HepG2 (cell line): ENCODE results near the gene ITSN2. TPM values are rescaled to one million over a fixed set of nuclear protein-coding genes. Genes with fewer than 3 reads are reported as not detected.

ENCODE experiments used
- ATAC-seq: fragments of 200-7000 bp; cut with Tn5 transposase; 3 replicates; pipeline ENCODE4 v1.9.1; 2020; ENCODE audit warnings: mild to moderate bottlenecking, moderate library complexity
- BruUV-seq: library from RNA; stranded (reverse); fragments of 400-500 nt; replicated peaks from 2 replicates; lab custom pipeline; 2021; lab: Mats Ljungman, UMichigan
- CTCF ChIA-PET: fragments of 300-600 bp; formaldehyde crosslinking; extraction: SDS; loops from one replicate; lab custom pipeline; 2021; ENCODE audit warnings: low total read pairs, inconsistent platforms, low intra/inter-chr PET ratio; lab: Yijun Ruan, JAX
- POLR2A ChIA-PET: fragments of 350-600 bp; sonication (Branson Sonifier 250); formaldehyde crosslinking; loops from one replicate; lab custom pipeline; 2020; ENCODE audit warnings: antibody characterized with exemption, inconsistent platforms; lab: Yijun Ruan, JAX
- DNase-seq: peaks from one replicate; pipeline ENCODE4 v3.0.0-alpha.2; 2015; ENCODE audit warnings: low spot score
- FAIRE-seq: peaks from 3 replicates; lab custom pipeline; 2011; peaks lifted over from hg19 to GRCh38; lab: Jason Lieb, UNC
- H2AFZ ChIP-seq: one replicate; pipeline ENCODE4 v1.6.1; 2011; ENCODE audit warnings: low read length, inconsistent platforms
- H3K27ac ChIP-seq: fragments of 300-600 bp; 3 replicates; pipeline ENCODE4 v1.8.0; 2011; ENCODE audit warnings: mixed run types, mild to moderate bottlenecking, mixed read lengths, low read length, inconsistent platforms; ENCODE audit not compliant: insufficient read depth; ENCODE audit errors: extremely low read length
- H3K27me3 ChIP-seq, 2 experiments: fragments of 200-600 bp in 1 of 2; 2 replicates in 1 of 2; 3 replicates in 1 of 2; pipeline versions ENCODE4 v1.6.0 to v1.8.0; 2011; ENCODE audit warnings: low read length in 2 of 2, mild to moderate bottlenecking in 2 of 2, moderate library complexity in 2 of 2, inconsistent platforms in 1 of 2; ENCODE audit not compliant: insufficient read depth in 2 of 2, control insufficient read depth in 1 of 2
- H3K36me3 ChIP-seq, 2 experiments: fragments of 200-600 bp in 1 of 2; replicated peaks in 1 of 2; 2 replicates in 1 of 2; 3 replicates in 1 of 2; pipeline versions ENCODE4 v1.5.1 to v1.8.0; 2011; ENCODE audit warnings: low read length in 2 of 2, inconsistent platforms in 1 of 2; ENCODE audit not compliant: insufficient read depth in 2 of 2, control insufficient read depth in 1 of 2
- H3K4me1 ChIP-seq: 2 replicates; pipeline ENCODE4 v1.5.1; 2012; ENCODE audit warnings: low read length, inconsistent platforms; ENCODE audit not compliant: insufficient read depth
- H3K4me2 ChIP-seq: 2 replicates; pipeline ENCODE4 v1.6.0; 2011; ENCODE audit warnings: low read depth, low read length, inconsistent platforms
- H3K4me3 ChIP-seq, 3 experiments: fragments of 200-600 bp in 1 of 3; sonication (generic), shearing (Covaris generic) in 1 of 3; replicated peaks in 1 of 3; 2 replicates each; pipeline ENCODE4 v1.5.1; 2011 to 2016; ENCODE audit warnings: low read length in 3 of 3, inconsistent platforms in 2 of 3, low read depth in 2 of 3, mild to moderate bottlenecking in 2 of 3, control low read depth in 1 of 3, mixed read lengths in 1 of 3; ENCODE audit not compliant: insufficient read depth in 1 of 3
- H3K79me2 ChIP-seq: one replicate; pipeline ENCODE4 v1.6.1; 2011; ENCODE audit warnings: low read length, inconsistent platforms; ENCODE audit not compliant: insufficient read depth
- H3K9ac ChIP-seq: 2 replicates; pipeline ENCODE4 v1.6.0; 2011; ENCODE audit warnings: mild to moderate bottlenecking, low read depth, low read length, inconsistent platforms; ENCODE audit not compliant: insufficient read depth
- H3K9me3 ChIP-seq: 2 replicates; pipeline ENCODE4 v1.5.1; 2012; ENCODE audit warnings: mild to moderate bottlenecking, low read length
- H4K20me1 ChIP-seq: 2 replicates; pipeline ENCODE4 v1.6.0; 2011; ENCODE audit warnings: inconsistent platforms, mild to moderate bottlenecking, low read length, moderate library complexity; ENCODE audit not compliant: insufficient read depth
- AKAP8 ChIP-seq: sonication (generic); formaldehyde crosslinking; IDR thresholded peaks from 2 replicates; pipeline ENCODE4 v1.5.1; 2020; ENCODE audit warnings: mild to moderate bottlenecking, missing genetic modification reagents
- ATM ChIP-seq: fragments of 450-650 bp; IDR thresholded peaks from 2 replicates; pipeline ENCODE4 v1.7.1; 2017; ENCODE audit warnings: mild to moderate bottlenecking, borderline replicate concordance
- CC2D1A ChIP-seq: sonication (generic); formaldehyde crosslinking; IDR thresholded peaks from 2 replicates; pipeline ENCODE4 v1.8.1; 2023; ENCODE audit warnings: mild to moderate bottlenecking, missing genetic modification reagents
- FOSL2 ChIP-seq: sonication (generic); formaldehyde crosslinking; IDR thresholded peaks from 2 replicates; pipeline ENCODE4 v1.4.0; 2020; ENCODE audit warnings: missing genetic modification reagents
- HDAC2 ChIP-seq: sonication (generic); formaldehyde crosslinking; IDR thresholded peaks from 2 replicates; pipeline ENCODE4 v1.4.0; 2020; ENCODE audit warnings: missing genetic modification reagents
- KLF12 ChIP-seq: sonication (generic); formaldehyde crosslinking; IDR thresholded peaks from 2 replicates; pipeline ENCODE4 v1.4.0; 2020; ENCODE audit warnings: missing genetic modification reagents, borderline replicate concordance
- MXD4 ChIP-seq: IDR thresholded peaks from 2 replicates; pipeline ENCODE4 v1.6.1; 2016; ENCODE audit warnings: mild to moderate bottlenecking, missing biosample characterization, missing genetic modification reagents
- NCOR1 ChIP-seq: fragments of 200-600 bp; sonication (generic); IDR thresholded peaks from 2 replicates; pipeline ENCODE4 v1.7.0; 2017; ENCODE audit warnings: antibody characterized with exemption, low read length, borderline replicate concordance
- THAP11 ChIP-seq: IDR thresholded peaks from 2 replicates; pipeline ENCODE4 v1.6.1; 2016; ENCODE audit warnings: missing biosample characterization, missing genetic modification reagents
- ZNF230 ChIP-seq: sonication (generic); formaldehyde crosslinking; IDR thresholded peaks from 2 replicates; pipeline ENCODE4 v1.4.0; 2020; ENCODE audit warnings: mild to moderate bottlenecking, missing genetic modification reagents
- ZNF607 ChIP-seq: sonication (generic); formaldehyde crosslinking; IDR thresholded peaks from 2 replicates; pipeline ENCODE4 v1.5.1; 2020; ENCODE audit warnings: missing genetic modification reagents, mild to moderate bottlenecking, borderline replicate concordance
- ZNF775 ChIP-seq: sonication (generic); formaldehyde crosslinking; IDR thresholded peaks from 2 replicates; pipeline ENCODE4 v1.4.0; 2020; ENCODE audit warnings: missing genetic modification reagents, mild to moderate bottlenecking, moderate library complexity, borderline replicate concordance
- ZSCAN22 ChIP-seq: sonication (generic); formaldehyde crosslinking; IDR thresholded peaks from 2 replicates; pipeline ENCODE4 v1.4.0; 2020; ENCODE audit warnings: mild to moderate bottlenecking, missing genetic modification reagents
- ZSCAN29 ChIP-seq: sonication (generic); formaldehyde crosslinking; conservative IDR thresholded peaks from 2 replicates; pipeline ENCODE4 v1.4.0; 2020; ENCODE audit warnings: mild to moderate bottlenecking, missing genetic modification reagents
- WGBS: methylation state at CpG from one replicate; pipeline ENCODE4 v1.1.6; 2017; ENCODE audit warnings: low lambda C conversion rate; 5-methylcytosine and 5-hydroxymethylcytosine counted together
- in situ Hi-C: cut with HindIII; loops from 2 replicates; pipeline ENCODE4 v1.10.0; 2017; ENCODE audit warnings: low pct_unique_long_range_greater_than_20kb; ENCODE audit not compliant: extremely low pct_ligation_motif_present
- intact Hi-C: fragments of 100-400 bp; cut with micrococcal nuclease; formaldehyde crosslinking; loops from one replicate; pipeline ENCODE4 v1.10.0; 2022; ENCODE audit not compliant: unreplicated experiment
- polyA plus RNA-seq, 8 experiments: library from polyadenylated mRNA; depleted of rRNA in 3 of 8; stranded (reverse) in 7 of 8; unstranded in 1 of 8; fragments of >200 nt; fragmentation: Illumina TruSeq in 4 of 8; extraction: Trizol in 4 of 8; gene quantifications; 2 replicates each; pipeline versions ENCODE4 v1.2.1 to v1.2.3, GENCODE V29; 2011 to 2016; ENCODE audit warnings: low read depth in 4 of 8, missing spikeins in 1 of 8, mixed read lengths in 1 of 8; ENCODE audit not compliant: insufficient read depth in 1 of 8
- total RNA-seq, 5 experiments: library from RNA; depleted of rRNA; stranded (reverse); fragments of >200 nt; fragmentation: Illumina TruSeq; extraction: Trizol; gene quantifications; 2 replicates each; pipeline ENCODE4 v1.2.3, GENCODE V29; 2016; ENCODE audit warnings: low read depth in 1 of 5
- TF ChIP-seq, protein P1 (sequence below): sonication (generic); formaldehyde crosslinking; IDR thresholded peaks from 2 replicates; pipeline ENCODE4 v1.8.0; 2022; ENCODE audit warnings: missing genetic modification reagents, low read depth, mild to moderate bottlenecking, borderline replicate concordance
- TF ChIP-seq, protein P2 (sequence below): IDR thresholded peaks from 2 replicates; pipeline ENCODE4 v1.6.1; 2016; ENCODE audit warnings: missing genetic modification reagents, missing compliant biosample characterization
- TF ChIP-seq, protein P3 (sequence below): sonication (generic); formaldehyde crosslinking; IDR thresholded peaks from 2 replicates; pipeline ENCODE4 v1.4.0; 2020; ENCODE audit warnings: missing genetic modification reagents

Gene ITSN2
- total and polyA plus RNA-seq, 2 of the 13 experiments (the other 11 are each of a cell fraction or from before 2014, with no cell fraction given): 26.0 to 26.6 TPM

- BruUV-seq: no TSS peak
- Histone ChIP-seq H3K4me3 (no peak overlapping the region), H3K4me1 (no peaks in the 10 kb centered on the region), H3K9ac (no peak overlapping the region), H3K27ac (no peak overlapping the region), H3K79me2 (no peaks in the 10 kb centered on the region), H3K9me3 (no peaks in the 10 kb centered on the region), H4K20me1 (no peaks in the 10 kb centered on the region), H3K27me3 (no peaks in the 10 kb centered on the region), H3K36me3 (peaks cover 2 to 7% of the 10 kb centered on the region in 2 experiments; a peak in 4 of 5 replicates), H3K4me2 (no peak overlapping the region), H2AFZ (no peak overlapping the region)
- 95% methylated on average over 12 of the region's 12 CpGs for WGBS
- TF ChIP-seq ZNF230 (CRISPR knock-in tag): no peak
- no peak for TF ChIP-seq KLF12 (CRISPR knock-in tag)
- TF ChIP-seq FOSL2 (CRISPR knock-in tag): no peak
- no peak for TF ChIP-seq CC2D1A (CRISPR knock-in tag)
- ATAC-seq (no peak), DNase-seq (no peak), FAIRE-seq (no peak)
- in situ Hi-C loops (no loop called here), intact Hi-C loops (no loop called here)
- ChIA-PET POLR2A (no interaction called here), CTCF (no interaction called here)
Measured at GRCh38 chr2:24204505-24204904, 155.8 kb downstream of the ITSN2 start.

GRCh38 chr2:24203787-24204150, 156.6 kb downstream of the ITSN2 start:
- peaks cover 0 to 3% of the 10 kb centered on the region in 2 experiments; a peak in 3 of 5 replicates for H3K36me3 ChIP-seq
- in situ Hi-C loops: no loop called here
- ATAC-seq (no peak), FAIRE-seq (no peak), DNase-seq (no peak)
- no peaks in the 10 kb centered on the region for H3K79me2 ChIP-seq
- CTCF ChIA-PET: no interaction called here
- no peaks in the 10 kb centered on the region for H4K20me1 ChIP-seq
- H3K27me3 ChIP-seq: no peaks in the 10 kb centered on the region
- BruUV-seq: no TSS peak
- H3K4me2 ChIP-seq: no peak overlapping the region
- no peak overlapping the region for H3K9ac ChIP-seq
- H3K27ac ChIP-seq: no peak overlapping the region
- H3K4me3 ChIP-seq: no peak overlapping the region
- intact Hi-C loops: no loop called here
- H2AFZ ChIP-seq: no peak overlapping the region
- POLR2A ChIA-PET: no interaction called here
- no peaks in the 10 kb centered on the region for H3K4me1 ChIP-seq
- WGBS: 87% methylated on average over 5 of the region's 5 CpGs
- H3K9me3 ChIP-seq: no peaks in the 10 kb centered on the region
- TF ChIP-seq ZNF775 (CRISPR knock-in tag): no peak
- no peak for TF ChIP-seq MXD4 (CRISPR knock-in tag)
- TF ChIP-seq, protein P1, sequence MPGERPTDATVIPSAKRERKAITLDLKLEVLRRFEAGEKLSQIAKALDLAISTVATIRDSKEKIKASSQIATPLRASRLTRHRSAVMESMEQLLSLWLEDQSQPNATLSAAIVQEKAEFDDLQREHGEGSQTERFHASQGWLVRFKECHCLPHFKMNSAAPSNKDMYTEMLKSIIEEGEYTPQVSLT (CRISPR knock-in tag): no peak
- TF ChIP-seq, protein P2, sequence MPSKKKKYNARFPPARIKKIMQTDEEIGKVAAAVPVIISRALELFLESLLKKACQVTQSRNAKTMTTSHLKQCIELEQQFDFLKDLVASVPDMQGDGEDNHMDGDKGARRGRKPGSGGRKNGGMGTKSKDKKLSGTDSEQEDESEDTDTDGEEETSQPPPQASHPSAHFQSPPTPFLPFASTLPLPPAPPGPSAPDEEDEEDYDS: no peak
- TF ChIP-seq, protein P3, sequence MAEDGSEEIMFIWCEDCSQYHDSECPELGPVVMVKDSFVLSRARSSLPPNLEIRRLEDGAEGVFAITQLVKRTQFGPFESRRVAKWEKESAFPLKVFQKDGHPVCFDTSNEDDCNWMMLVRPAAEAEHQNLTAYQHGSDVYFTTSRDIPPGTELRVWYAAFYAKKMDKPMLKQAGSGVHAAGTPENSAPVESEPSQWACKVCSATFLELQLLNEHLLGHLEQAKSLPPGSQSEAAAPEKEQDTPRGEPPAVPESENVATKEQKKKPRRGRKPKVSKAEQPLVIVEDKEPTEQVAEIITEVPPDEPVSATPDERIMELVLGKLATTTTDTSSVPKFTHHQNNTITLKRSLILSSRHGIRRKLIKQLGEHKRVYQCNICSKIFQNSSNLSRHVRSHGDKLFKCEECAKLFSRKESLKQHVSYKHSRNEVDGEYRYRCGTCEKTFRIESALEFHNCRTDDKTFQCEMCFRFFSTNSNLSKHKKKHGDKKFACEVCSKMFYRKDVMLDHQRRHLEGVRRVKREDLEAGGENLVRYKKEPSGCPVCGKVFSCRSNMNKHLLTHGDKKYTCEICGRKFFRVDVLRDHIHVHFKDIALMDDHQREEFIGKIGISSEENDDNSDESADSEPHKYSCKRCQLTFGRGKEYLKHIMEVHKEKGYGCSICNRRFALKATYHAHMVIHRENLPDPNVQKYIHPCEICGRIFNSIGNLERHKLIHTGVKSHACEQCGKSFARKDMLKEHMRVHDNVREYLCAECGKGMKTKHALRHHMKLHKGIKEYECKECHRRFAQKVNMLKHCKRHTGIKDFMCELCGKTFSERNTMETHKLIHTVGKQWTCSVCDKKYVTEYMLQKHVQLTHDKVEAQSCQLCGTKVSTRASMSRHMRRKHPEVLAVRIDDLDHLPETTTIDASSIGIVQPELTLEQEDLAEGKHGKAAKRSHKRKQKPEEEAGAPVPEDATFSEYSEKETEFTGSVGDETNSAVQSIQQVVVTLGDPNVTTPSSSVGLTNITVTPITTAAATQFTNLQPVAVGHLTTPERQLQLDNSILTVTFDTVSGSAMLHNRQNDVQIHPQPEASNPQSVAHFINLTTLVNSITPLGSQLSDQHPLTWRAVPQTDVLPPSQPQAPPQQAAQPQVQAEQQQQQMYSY: no peak
- no peak for TF ChIP-seq HDAC2
- TF ChIP-seq ZSCAN29: no peak
- TF ChIP-seq NCOR1: no peak
- TF ChIP-seq AKAP8 (CRISPR knock-in tag): no peak
- TF ChIP-seq THAP11 (CRISPR knock-in tag): no peak
- TF ChIP-seq ATM: no peak
- no peak for TF ChIP-seq ZNF607 (CRISPR knock-in tag)
- no peak for TF ChIP-seq ZSCAN22
